Measurements from ENCODE around the gene RASL10B.
A peak's percentile ranks its signal among the peaks of the same experiment; 100 is the strongest.

Gene RASL10B

DNA sequence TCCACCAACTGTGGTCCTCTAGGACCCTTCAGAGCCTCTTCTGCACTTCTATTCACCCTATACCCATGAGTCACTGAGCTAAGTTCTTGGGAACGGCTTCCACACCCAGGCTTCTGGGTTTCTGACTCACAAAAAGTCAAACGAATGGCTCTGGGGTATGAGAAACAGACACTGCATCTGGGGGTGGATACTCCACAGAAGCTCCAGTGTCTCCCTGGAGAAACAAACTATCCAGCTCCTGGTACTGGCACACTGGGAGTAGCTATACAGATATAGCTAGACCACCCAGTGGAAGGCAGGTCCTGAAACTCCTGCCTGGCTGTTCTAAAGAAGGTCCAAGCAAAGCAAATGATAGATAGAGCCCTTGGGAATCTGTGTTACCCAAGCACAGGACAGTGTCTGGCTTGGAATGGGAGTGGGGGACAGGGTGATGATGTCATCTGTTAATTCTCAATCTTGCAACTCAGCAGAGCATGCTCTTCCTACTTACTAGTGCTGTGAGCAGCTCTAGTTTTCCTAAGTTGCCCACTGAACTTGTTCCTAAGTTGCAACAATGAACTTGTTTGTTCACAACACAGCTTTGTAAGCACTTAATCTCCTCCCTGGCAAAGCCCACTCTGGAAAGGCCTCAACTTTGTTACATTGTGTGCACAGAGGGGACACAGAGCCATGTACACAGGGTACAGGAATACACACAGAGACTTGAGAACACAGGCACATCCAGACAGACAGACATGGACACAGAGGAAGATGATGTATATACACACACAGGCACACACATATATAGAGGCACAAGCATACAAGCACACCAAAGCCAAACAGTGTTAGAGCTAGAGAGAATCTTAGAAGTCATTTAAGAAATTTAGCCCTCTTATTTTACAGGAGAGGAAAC, 57.3 kb downstream of the RASL10B start:
- no peaks in the 10 kb centered on the region for H3K27me3 ChIP-seq (ENCODE audit: control insufficient read depth in 1 of 2, insufficient read depth in 2 of 2, low read length in 2 of 2)
- H3K9ac ChIP-seq (ENCODE audit: low read length): no peak overlapping the region
- peaks cover 3% of the 10 kb centered on the region for H3K36me3 ChIP-seq (ENCODE audit: insufficient read depth, low read length)
- H3K27ac ChIP-seq (ENCODE audit: low read depth, low read length): peak overlapping the region; percentile 40
- H3K4me1 ChIP-seq (ENCODE audit: insufficient read depth, low read length): peaks cover 68% of the 10 kb centered on the region
- H3K9me3 ChIP-seq (ENCODE audit: low read length): no peaks in the 10 kb centered on the region
- no peak overlapping the region for H3K4me3 ChIP-seq (ENCODE audit: low read depth in 1 of 2, low read length in 2 of 2)

DNA sequence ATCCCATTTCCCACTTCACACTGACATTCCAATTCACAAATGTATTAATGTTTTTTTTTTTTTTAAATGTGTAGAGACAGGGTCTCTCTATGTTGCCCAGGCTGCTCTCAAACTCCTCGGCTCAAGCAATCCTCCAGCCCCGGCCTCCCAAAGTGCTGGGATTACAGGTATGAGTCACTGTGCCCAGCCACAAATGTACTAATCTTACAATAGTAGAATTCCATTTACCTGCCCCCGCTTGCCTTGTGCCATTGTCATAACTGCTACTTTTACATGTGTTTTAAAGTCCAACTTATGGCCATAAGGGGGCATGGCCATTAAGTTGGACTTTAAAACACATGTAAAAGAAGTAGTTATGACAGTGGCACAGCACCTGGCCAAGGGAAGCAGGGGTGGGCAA, 59.4 kb downstream of the RASL10B start:
- Histone ChIP-seq H3K9ac (ENCODE audit: low read length) (no peak overlapping the region), H3K4me3 (ENCODE audit: low read depth in 1 of 2, low read length in 2 of 2) (no peak overlapping the region), H3K4me1 (ENCODE audit: insufficient read depth, low read length) (peaks cover 53% of the 10 kb centered on the region), H3K27ac (ENCODE audit: low read depth, low read length) (no peak overlapping the region), H3K27me3 (ENCODE audit: control insufficient read depth in 1 of 2, insufficient read depth in 2 of 2, low read length in 2 of 2) (peaks cover 0 to 2% of the 10 kb centered on the region in 2 donors), H3K36me3 (ENCODE audit: insufficient read depth, low read length) (peaks cover under 1% of the 10 kb centered on the region), H3K9me3 (ENCODE audit: low read length) (no peaks in the 10 kb centered on the region)

DNA sequence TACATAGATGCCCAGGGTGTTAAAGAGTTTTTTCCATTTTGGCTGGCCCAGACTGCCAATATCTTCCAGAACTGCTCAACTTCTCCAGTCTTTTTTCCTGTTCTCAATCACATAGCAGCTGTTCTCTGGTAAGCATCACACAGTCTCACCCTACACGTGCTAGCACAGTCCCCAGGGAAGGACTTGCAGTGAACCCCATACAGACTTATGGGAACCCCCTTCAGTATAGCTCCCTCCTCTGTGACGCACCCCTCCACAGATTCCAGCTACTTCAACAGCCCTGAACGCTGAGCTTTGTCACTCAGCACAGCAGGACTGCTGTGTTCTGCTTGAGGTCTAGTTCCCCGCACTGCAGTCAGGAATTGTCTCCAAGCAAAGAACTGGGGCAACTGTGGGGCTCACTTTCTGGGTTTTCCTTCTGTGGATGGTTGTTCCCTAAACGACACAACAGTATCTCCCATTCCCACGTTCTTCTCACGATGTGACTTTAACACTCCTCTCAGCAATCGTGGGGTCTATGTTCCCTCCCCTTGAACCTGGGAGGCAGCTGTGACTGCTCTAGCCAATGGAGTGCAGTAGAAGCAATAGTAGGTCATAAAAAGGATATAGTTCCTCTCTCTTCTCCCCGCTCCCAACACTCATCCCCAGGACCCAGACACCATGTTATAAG, 60.4 kb downstream of the RASL10B start:
- no peak overlapping the region for H3K9ac ChIP-seq (ENCODE audit: low read length)
- H3K27me3 ChIP-seq (ENCODE audit: control insufficient read depth in 1 of 2, insufficient read depth in 2 of 2, low read length in 2 of 2): peaks cover 0 to 5% of the 10 kb centered on the region in 2 donors
- no peaks in the 10 kb centered on the region for H3K9me3 ChIP-seq (ENCODE audit: low read length)
- H3K36me3 ChIP-seq (ENCODE audit: insufficient read depth, low read length): no peaks in the 10 kb centered on the region
- peak overlapping the region in 1 of 2 donors; percentile 3 for H3K4me3 ChIP-seq (ENCODE audit: low read depth in 1 of 2, low read length in 2 of 2)
- no peak overlapping the region for H3K27ac ChIP-seq (ENCODE audit: low read depth, low read length)
- peaks cover 46% of the 10 kb centered on the region for H3K4me1 ChIP-seq (ENCODE audit: insufficient read depth, low read length)

Data from muscle layer of colon (tissue), 2 donors.